PFSK-1 (cell line): Measurements from ENCODE around the gene GABARAPL2.
A peak's percentile ranks its signal among the peaks of the same experiment; 100 is the strongest.

ENCODE experiments used
- FOXP2 ChIP-seq: optimal IDR thresholded peaks from 2 replicates; pipeline ENCODE3; 2011; ENCODE audit warnings: borderline replicate concordance, control low read depth, inconsistent platforms; ENCODE audit not compliant: insufficient read depth; ENCODE audit errors: extremely low read length, extremely low read depth
- POLR2AphosphoS5 ChIP-seq: IDR thresholded peaks from 2 replicates; pipeline ENCODE4 v1.6.1; 2012; ENCODE audit warnings: low read depth, mild to moderate bottlenecking, control low read depth, low read length, moderate library complexity
- REST ChIP-seq, 2 experiments: IDR thresholded peaks; 2 replicates each; pipeline versions ENCODE4 v1.6.1 to v1.8.0; 2011 to 2012; ENCODE audit warnings: low read depth in 2 of 2, low read length in 2 of 2, control low read depth in 1 of 2, inconsistent platforms in 1 of 2, mild to moderate bottlenecking in 1 of 2, moderate library complexity in 1 of 2; ENCODE audit not compliant: insufficient read depth in 1 of 2
- SIN3A ChIP-seq: IDR thresholded peaks from 2 replicates; pipeline ENCODE4 v1.6.1; 2012; ENCODE audit warnings: mild to moderate bottlenecking, low read length, moderate library complexity, borderline replicate concordance; ENCODE audit not compliant: insufficient read depth
- TAF1 ChIP-seq: IDR thresholded peaks from 2 replicates; pipeline ENCODE4 v1.6.1; 2012; ENCODE audit warnings: low read length, control low read depth, borderline replicate concordance; ENCODE audit not compliant: insufficient read depth

The GABARAPL2 gene

DNA sequence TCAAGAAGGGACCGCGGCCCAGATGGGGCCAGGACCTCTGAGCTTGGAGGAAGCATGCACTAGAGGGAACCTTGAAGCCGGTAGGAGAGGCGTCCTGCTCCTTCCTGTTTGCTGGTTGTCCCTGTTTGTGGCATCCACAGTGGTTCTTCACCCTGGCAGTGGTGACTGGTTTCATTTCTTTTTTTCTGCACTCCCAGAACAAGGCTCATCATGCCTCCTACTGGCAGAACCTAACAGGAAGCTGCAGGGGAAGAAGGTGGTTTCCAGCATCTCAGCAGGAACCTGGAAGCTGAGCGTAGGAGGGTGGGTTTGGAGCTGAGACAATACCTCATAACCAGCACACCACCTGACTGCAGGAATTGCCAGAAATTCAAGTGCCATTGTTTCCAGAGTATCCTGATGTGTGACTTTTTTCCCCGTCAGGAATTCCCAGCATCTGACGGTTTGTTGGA is 15.9 kb upstream of the GABARAPL2 start:
- no peak for TF ChIP-seq FOXP2
- TF ChIP-seq REST (IDR thresholded peaks at IDR 0.05; ENCODE audit: insufficient read depth in 1 of 2, low read depth in 2 of 2, low read length in 2 of 2), result no peak
- TF ChIP-seq SIN3A, result no peak
- no peak for TF ChIP-seq TAF1
- no peak for TF ChIP-seq POLR2AphosphoS5

- TF ChIP-seq SIN3A, result no peak
- TF ChIP-seq REST (IDR thresholded peaks at IDR 0.05; ENCODE audit: insufficient read depth in 1 of 2, low read depth in 2 of 2, low read length in 2 of 2), result no peak
- no peak for TF ChIP-seq FOXP2
- TF ChIP-seq POLR2AphosphoS5, result no peak
- no peak for TF ChIP-seq TAF1
Observed at GRCh38 chr16:75552951-75553350, 13.2 kb upstream of the GABARAPL2 start.

DNA sequence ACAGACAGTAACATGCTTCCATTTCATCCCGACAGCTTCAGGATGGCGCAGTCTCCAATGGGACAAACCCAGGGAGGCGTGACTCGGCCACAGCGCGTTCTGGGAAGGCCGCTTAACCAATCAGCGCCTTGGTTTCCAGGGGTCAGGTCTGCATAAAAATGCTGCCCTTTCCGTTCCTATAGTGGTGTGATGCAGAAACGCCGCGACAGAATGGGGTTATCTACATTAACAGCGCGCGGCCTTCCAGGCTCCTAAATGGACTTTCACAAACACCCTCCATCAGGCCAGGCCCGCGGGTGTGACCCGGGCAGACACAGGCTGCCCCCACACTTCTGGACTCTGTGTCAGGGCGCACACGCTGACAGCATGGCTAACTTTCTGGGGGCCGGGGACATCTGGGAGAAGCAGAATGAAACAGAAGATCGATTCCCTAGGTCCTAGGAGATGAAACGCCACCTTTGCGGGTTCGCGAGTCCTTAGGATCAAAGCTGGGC is 10.9 kb upstream of the GABARAPL2 start:
- TF ChIP-seq TAF1 (no peak), FOXP2 (no peak), REST (IDR thresholded peaks at IDR 0.05; ENCODE audit: insufficient read depth in 1 of 2, low read depth in 2 of 2, low read length in 2 of 2) (no peak), POLR2AphosphoS5 (no peak), SIN3A (no peak)

- TF ChIP-seq SIN3A (peak; percentile 38; the same call in 1 of the 2 replicates), POLR2AphosphoS5 (no peak), FOXP2 (no peak)
Observed at GRCh38 chr16:75555707-75556430, 10.3 kb upstream of the GABARAPL2 start, which contains the start of gene TMEM231. TSS of gene TMEM231 (minus strand) at chr16:75556252. CDS start at chr16:75556209, 43 bp downstream.

GRCh38 chr16:75556431-75556950 is 9.7 kb upstream of the GABARAPL2 start:
- TF ChIP-seq REST (IDR thresholded peaks at IDR 0.05; ENCODE audit: insufficient read depth in 1 of 2, low read depth in 2 of 2, low read length in 2 of 2) (no peak), FOXP2 (no peak), SIN3A (no peak), TAF1 (no peak), POLR2AphosphoS5 (no peak)
